HG03432 (cell line): ENCODE measurements around the gene MLH3.
"Not testable (repeated sequence)": the region's sequence is repeated elsewhere in the genome, so short reads cannot be mapped to it uniquely, and the experiment has no call there.

ENCODE experiments used
- ATAC-seq: cut with Tn5 transposase; IDR thresholded peaks from one replicate; pipeline ENCODE4 v1.9.1; 2021; ENCODE audit warnings: mild to moderate bottlenecking, moderate library complexity; ENCODE audit not compliant: unreplicated experiment

Gene MLH3

GRCh38 chr14:75032939-75033338 is 18.3 kb downstream of the MLH3 start:
- no peak for ATAC-seq

- ATAC-seq = no peak
These were observed 21.1 kb downstream of the MLH3 start for GRCh38 chr14:75030147-75030546.

GRCh38 chr14:75025876-75026275 is 25.4 kb downstream of the MLH3 start:
- no peak for ATAC-seq

GRCh38 chr14:75025082-75025481 is 26.2 kb downstream of the MLH3 start:
- ATAC-seq = no peak

GRCh38 chr14:75023108-75023507 is 28.2 kb downstream of the MLH3 start:
- no peak for ATAC-seq

- ATAC-seq = no peak
These were observed 28.6 kb downstream of the MLH3 start for GRCh38 chr14:75022655-75023054.

GRCh38 chr14:75018694-75019093 is 32.6 kb downstream of the MLH3 start:
- no peak for ATAC-seq

- no peak for ATAC-seq
These were observed 34.5 kb downstream of the MLH3 start for GRCh38 chr14:75016815-75017214.

GRCh38 chr14:75015496-75015895 is 35.8 kb downstream of the MLH3 start:
- ATAC-seq = no peak

GRCh38 chr14:75013290-75013689 is 38.0 kb downstream of the MLH3 start:
- no peak for ATAC-seq

GRCh38 chr14:75011356-75011994 is 39.8 kb downstream of the MLH3 start:
- ATAC-seq = no peak

- no peak for ATAC-seq
These were observed 40.7 kb downstream of the MLH3 start for GRCh38 chr14:75010472-75011093.

GRCh38 chr14:75009176-75009575 is 42.1 kb downstream of the MLH3 start:
- no peak for ATAC-seq

- no peak for ATAC-seq
These were observed 45.9 kb downstream of the MLH3 start for GRCh38 chr14:75005357-75005756.

GRCh38 chr14:75003250-75004027 is 47.8 kb downstream of the MLH3 start:
- no peak for ATAC-seq

GRCh38 chr14:75002392-75003249 is 48.6 kb downstream of the MLH3 start, which contains the start of gene EIF2B2:
Gene EIF2B2, plus strand, starts transcription at chr14:75002921. Its CDS starts 70 bp downstream, at chr14:75002991.
- ATAC-seq = peak; percentile 98

- ATAC-seq = no peak
These were observed 49.4 kb downstream of the MLH3 start for GRCh38 chr14:75001899-75002298.

- no peak for ATAC-seq
These were observed 50.0 kb downstream of the MLH3 start for GRCh38 chr14:75001261-75001660.

GRCh38 chr14:74995781-74996180 is 55.5 kb downstream of the MLH3 start:
- ATAC-seq = not testable (repeated sequence)

- not testable (repeated sequence) for ATAC-seq
These were observed 57.1 kb downstream of the MLH3 start for GRCh38 chr14:74994182-74994581.

GRCh38 chr14:74988993-74989392 is 62.3 kb downstream of the MLH3 start:
- no peak for ATAC-seq
